Measurements from ENCODE around the gene APLF. TPM values are rescaled to one million over a fixed set of nuclear protein-coding genes. Genes with fewer than 3 reads are reported as not detected.

Gene APLF, protein sequence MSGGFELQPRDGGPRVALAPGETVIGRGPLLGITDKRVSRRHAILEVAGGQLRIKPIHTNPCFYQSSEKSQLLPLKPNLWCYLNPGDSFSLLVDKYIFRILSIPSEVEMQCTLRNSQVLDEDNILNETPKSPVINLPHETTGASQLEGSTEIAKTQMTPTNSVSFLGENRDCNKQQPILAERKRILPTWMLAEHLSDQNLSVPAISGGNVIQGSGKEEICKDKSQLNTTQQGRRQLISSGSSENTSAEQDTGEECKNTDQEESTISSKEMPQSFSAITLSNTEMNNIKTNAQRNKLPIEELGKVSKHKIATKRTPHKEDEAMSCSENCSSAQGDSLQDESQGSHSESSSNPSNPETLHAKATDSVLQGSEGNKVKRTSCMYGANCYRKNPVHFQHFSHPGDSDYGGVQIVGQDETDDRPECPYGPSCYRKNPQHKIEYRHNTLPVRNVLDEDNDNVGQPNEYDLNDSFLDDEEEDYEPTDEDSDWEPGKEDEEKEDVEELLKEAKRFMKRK
- total RNA-seq (2014; rRNA removed; shearing (Covaris generic)) (6.1 and 8.8 TPM in 2 replicates), total RNA-seq (2022) (6.8 and 7.6 TPM in 2 replicates), Bru-seq, nascent RNA (percentile 55 among the genes with signal in this experiment), BruChase-seq, experiment 1, labeled RNA remaining after a 6-hour chase (percentile 53 among the genes with signal in this experiment), BruChase-seq, experiment 2, labeled RNA remaining after a 2-hour chase (percentile 59 among the genes with signal in this experiment)
- long read RNA-seq, transcript APLF-201 (10 exons, 3,847 nt): major isoform, 8 of 14 reads
- long read RNA-seq, partial matches to known transcripts: 0 of 14 reads
- long read RNA-seq, other reads (novel, unspliced or antisense): 6 of 14 reads

DNA sequence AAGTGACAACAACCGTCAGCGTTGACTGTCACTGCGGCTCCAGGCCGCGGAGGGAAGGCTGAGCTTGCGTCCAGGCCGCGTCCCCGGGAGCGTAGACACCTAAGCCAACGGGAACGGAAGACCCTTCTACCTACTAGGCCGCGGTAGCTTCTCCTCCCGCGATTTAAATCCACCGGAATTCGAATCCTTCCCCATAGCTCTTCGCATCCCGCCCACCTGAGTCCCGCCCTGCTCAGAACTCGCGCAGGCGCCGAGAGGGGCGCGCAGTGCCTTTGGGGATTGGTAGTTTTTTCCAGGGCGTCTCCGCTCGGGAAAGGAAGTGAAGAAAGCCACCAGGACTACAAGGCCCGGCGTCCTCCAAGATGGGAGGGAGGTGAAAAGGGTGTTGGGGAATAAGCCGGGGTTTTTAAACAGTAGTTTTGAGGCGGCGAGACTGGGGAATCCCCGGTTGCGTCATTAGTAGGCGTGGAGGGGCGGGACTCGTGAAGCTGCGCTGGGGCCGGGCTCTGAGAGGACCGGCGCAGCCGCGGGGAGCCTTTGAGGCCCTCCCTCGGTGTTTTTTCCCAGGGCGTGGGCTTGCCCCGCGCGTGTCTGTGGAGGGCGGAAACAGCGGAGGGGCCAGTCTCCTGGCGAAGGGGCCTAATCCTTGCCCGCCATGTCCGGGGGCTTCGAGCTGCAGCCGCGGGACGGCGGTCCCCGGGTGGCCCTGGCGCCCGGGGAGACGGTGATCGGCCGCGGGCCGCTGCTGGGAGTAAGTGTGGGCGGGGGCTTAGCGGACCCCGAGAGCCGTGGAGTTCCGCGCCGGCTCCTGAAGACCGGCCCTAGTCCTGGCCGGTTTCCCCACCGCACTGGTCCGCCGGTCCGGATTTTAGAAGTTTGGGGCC is at the start of gene APLF, which contains the start of gene FBXO48:
APLF (plus strand) TSS at position 509 of the 884 bp plus-strand sequence; CDS start at position 656, 147 bp downstream.
FBXO48 (minus strand) TSS at position 218 of the 884 bp plus-strand sequence. CDS start 2,149 bp downstream, outside the sequence.
- peak within 1 kb of the TSS; percentile 49 for H3K27ac ChIP-seq (ENCODE audit: low read depth, low read length, poor library complexity, severe bottlenecking)
- H3K36me3 ChIP-seq (ENCODE audit: insufficient read depth, low read length): no peaks in the 10 kb centered on the region
- peak; percentile 99 for DNase-seq (ENCODE audit: low spot score)
- POLR2A ChIA-PET: interaction anchor here (0.5 to 2.9 kb wide), 17 partner anchors 10 to 441 kb away, joined by 3 to 12 read pairs (median 3); no protein-coding TSS in a partner anchor
- peaks cover 30% of the 10 kb centered on the region; the same call in 1 of the 2 replicates for H3K79me2 ChIP-seq (ENCODE audit: insufficient read depth, low read depth, low read length)
- CTCF ChIA-PET (ENCODE audit: unreplicated experiment): interaction anchor here (0.6 to 0.8 kb wide), 2 partner anchors 128 to 404 kb away, joined by 3 read pairs; no protein-coding TSS in a partner anchor
- TF ChIP-seq, protein P1, sequence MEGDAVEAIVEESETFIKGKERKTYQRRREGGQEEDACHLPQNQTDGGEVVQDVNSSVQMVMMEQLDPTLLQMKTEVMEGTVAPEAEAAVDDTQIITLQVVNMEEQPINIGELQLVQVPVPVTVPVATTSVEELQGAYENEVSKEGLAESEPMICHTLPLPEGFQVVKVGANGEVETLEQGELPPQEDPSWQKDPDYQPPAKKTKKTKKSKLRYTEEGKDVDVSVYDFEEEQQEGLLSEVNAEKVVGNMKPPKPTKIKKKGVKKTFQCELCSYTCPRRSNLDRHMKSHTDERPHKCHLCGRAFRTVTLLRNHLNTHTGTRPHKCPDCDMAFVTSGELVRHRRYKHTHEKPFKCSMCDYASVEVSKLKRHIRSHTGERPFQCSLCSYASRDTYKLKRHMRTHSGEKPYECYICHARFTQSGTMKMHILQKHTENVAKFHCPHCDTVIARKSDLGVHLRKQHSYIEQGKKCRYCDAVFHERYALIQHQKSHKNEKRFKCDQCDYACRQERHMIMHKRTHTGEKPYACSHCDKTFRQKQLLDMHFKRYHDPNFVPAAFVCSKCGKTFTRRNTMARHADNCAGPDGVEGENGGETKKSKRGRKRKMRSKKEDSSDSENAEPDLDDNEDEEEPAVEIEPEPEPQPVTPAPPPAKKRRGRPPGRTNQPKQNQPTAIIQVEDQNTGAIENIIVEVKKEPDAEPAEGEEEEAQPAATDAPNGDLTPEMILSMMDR (conservative IDR thresholded peaks at IDR 0.05; ENCODE audit: low read length): no peak
- no peak for TF ChIP-seq EZH2phosphoT487 (IDR thresholded peaks at IDR 0.05; ENCODE audit: borderline replicate concordance, low read depth, low read length)
- peak within 1 kb of the TSS; percentile 82 for H3K4me3 ChIP-seq (ENCODE audit: low read depth, low read length, poor library complexity, severe bottlenecking)
- intact Hi-C loops (cut with micrococcal nuclease; ENCODE audit: unreplicated experiment): loop anchor here (1.0 to 5.0 kb wide), 5 partner anchors 128 to 441 kb away; no protein-coding TSS in a partner anchor
- H3K4me2 ChIP-seq (ENCODE audit: low read length): peak within 1 kb of the TSS; percentile 87
- no TSS peak for BruUV-seq (replicated peaks)
- no peaks in the 10 kb centered on the region for H3K9me3 ChIP-seq (ENCODE audit: low read length)
- no peaks in the 10 kb centered on the region for H4K20me1 ChIP-seq (ENCODE audit: insufficient read depth, low read length)
- peaks cover 41% of the 10 kb centered on the region for H3K4me1 ChIP-seq (ENCODE audit: insufficient read depth, low read length, poor library complexity, severe bottlenecking)
- no peaks in the 10 kb centered on the region for H3K9me2 ChIP-seq (ENCODE audit: insufficient read depth, low read length)
- H2AFZ ChIP-seq (ENCODE audit: low read length): peak within 1 kb of the TSS; percentile 80; the same call in 1 of the 2 replicates

DNA sequence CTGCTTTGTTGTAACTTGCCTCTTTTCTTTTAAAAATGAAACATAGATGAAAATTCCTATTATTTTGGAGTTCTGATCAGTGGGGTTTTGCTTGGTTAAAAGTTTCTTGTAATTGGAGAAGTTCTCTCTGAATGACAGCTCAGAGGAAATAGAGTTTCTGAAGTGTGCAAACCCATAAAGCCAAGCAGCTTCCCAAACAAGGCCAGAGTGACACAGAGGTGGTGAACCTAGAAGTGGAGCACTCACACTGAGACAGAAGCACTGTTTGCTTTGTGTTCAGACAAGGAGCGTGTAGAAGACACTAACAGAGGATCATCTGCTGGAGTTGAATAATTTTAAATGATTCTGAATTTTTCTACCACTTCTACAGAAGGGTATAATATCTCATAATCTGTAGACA is 49.5 kb upstream of the APLF start:
- Histone ChIP-seq H4K20me1 (ENCODE audit: insufficient read depth, low read length) (no peaks in the 10 kb centered on the region), H2AFZ (ENCODE audit: low read length) (peak overlapping the region; percentile 94), H3K4me3 (ENCODE audit: low read depth, low read length, poor library complexity, severe bottlenecking) (no peak overlapping the region), H3K79me2 (ENCODE audit: insufficient read depth, low read depth, low read length) (no peaks in the 10 kb centered on the region), H3K27ac (ENCODE audit: low read depth, low read length, poor library complexity, severe bottlenecking) (peak overlapping the region; percentile 38), H3K9me3 (ENCODE audit: low read length) (peaks cover 29% of the 10 kb centered on the region), H3K4me1 (ENCODE audit: insufficient read depth, low read length, poor library complexity, severe bottlenecking) (peaks cover 67% of the 10 kb centered on the region), H3K36me3 (ENCODE audit: insufficient read depth, low read length) (peaks cover 14% of the 10 kb centered on the region), H3K4me2 (ENCODE audit: low read length) (peak overlapping the region; percentile 49), H3K9me2 (ENCODE audit: insufficient read depth, low read length) (no peaks in the 10 kb centered on the region)
- ChIA-PET CTCF (ENCODE audit: unreplicated experiment) (interaction anchor here (1.4 kb wide), 1 partner anchor 24 kb away, joined by 4 read pairs; no protein-coding TSS in a partner anchor), POLR2A (interaction anchor here (0.6 to 11.7 kb wide), 5 partner anchors 9 to 1840 kb away, joined by 3 to 103 read pairs (median 17); partner anchors contain the start of gene PLEK)
- no TSS peak for BruUV-seq (replicated peaks)
- TF ChIP-seq, protein P1 (conservative IDR thresholded peaks at IDR 0.05; ENCODE audit: low read length): no peak
- no peak for TF ChIP-seq EZH2phosphoT487 (IDR thresholded peaks at IDR 0.05; ENCODE audit: borderline replicate concordance, low read depth, low read length)
- no peak for DNase-seq (ENCODE audit: low spot score)
- intact Hi-C loops (cut with micrococcal nuclease; ENCODE audit: unreplicated experiment): no loop called here

All from OCI-LY7 (cell line).